GM23248 (cell line): ENCODE results near the gene NT5M. TPM values are rescaled to one million over a fixed set of nuclear protein-coding genes. Genes with fewer than 3 reads are reported as not detected.
"Not testable (repeated sequence)": the region's sequence is repeated elsewhere in the genome, so short reads cannot be mapped to it uniquely, and the experiment has no call there.

Experiments used
- DNase-seq: peaks from one replicate; pipeline ENCODE4 v3.0.0-alpha.2; 2015
- H2AFZ ChIP-seq: fragments of 200-600 bp; sonication (generic); 2 replicates; pipeline ENCODE4 v1.6.1; 2016; ENCODE audit warnings: antibody characterized with exemption
- H3F3A ChIP-seq: fragments of 200-600 bp; sonication (generic); 2 replicates; pipeline ENCODE4 v1.6.1; 2016; ENCODE audit warnings: mild to moderate bottlenecking, antibody characterized with exemption, mixed run types; ENCODE audit not compliant: insufficient read depth
- H3K27ac ChIP-seq: fragments of 200-600 bp; sonication (generic); 2 replicates; pipeline ENCODE4 v1.5.1; 2016; ENCODE audit warnings: mild to moderate bottlenecking
- H3K27me3 ChIP-seq: fragments of 200-600 bp; sonication (generic); replicated peaks from 2 replicates; pipeline ENCODE4 v1.6.1; 2016; ENCODE audit warnings: mild to moderate bottlenecking; ENCODE audit not compliant: insufficient read depth
- H3K36me3 ChIP-seq: fragments of 200-600 bp; sonication (generic); 2 replicates; pipeline ENCODE4 v1.6.1; 2016; ENCODE audit warnings: low read depth, mild to moderate bottlenecking
- H3K4me1 ChIP-seq: fragments of 200-600 bp; sonication (generic); 2 replicates; pipeline ENCODE4 v1.6.1; 2016; ENCODE audit warnings: mild to moderate bottlenecking; ENCODE audit not compliant: insufficient read depth
- H3K4me2 ChIP-seq: fragments of 200-600 bp; sonication (generic); one replicate; pipeline ENCODE4 v1.6.1; 2016; ENCODE audit warnings: mild to moderate bottlenecking; ENCODE audit not compliant: unreplicated experiment
- H3K4me3 ChIP-seq: fragments of 200-600 bp; sonication (generic); 2 replicates; pipeline ENCODE4 v1.5.1; 2016; ENCODE audit warnings: mild to moderate bottlenecking
- H3K79me2 ChIP-seq: fragments of 200-600 bp; sonication (generic); 2 replicates; pipeline ENCODE4 v1.6.1; 2016; ENCODE audit warnings: mild to moderate bottlenecking; ENCODE audit not compliant: insufficient read depth
- H3K9ac ChIP-seq: fragments of 200-600 bp; sonication (generic); 2 replicates; pipeline ENCODE4 v1.6.1; 2016; ENCODE audit warnings: mild to moderate bottlenecking
- H3K9me2 ChIP-seq: fragments of 200-600 bp; sonication (generic); 2 replicates; pipeline ENCODE4 v1.6.1; 2016; ENCODE audit warnings: mixed run types, mild to moderate bottlenecking, moderate library complexity; ENCODE audit not compliant: insufficient read depth
- H3K9me3 ChIP-seq: fragments of 200-600 bp; sonication (generic); one replicate; pipeline ENCODE4 v1.6.1; 2017; ENCODE audit warnings: low read depth
- H4K20me1 ChIP-seq: fragments of 200-600 bp; sonication (generic); 2 replicates; pipeline ENCODE4 v1.6.0; 2016; ENCODE audit not compliant: insufficient read depth
- EZH2 ChIP-seq: fragments of 200-600 bp; sonication (generic); IDR thresholded peaks from 2 replicates; pipeline ENCODE4 v1.6.1; 2018; ENCODE audit warnings: antibody characterized with exemption, mild to moderate bottlenecking; ENCODE audit not compliant: insufficient read depth, poor library complexity, severe bottlenecking
- EZH2phosphoT487 ChIP-seq: fragments of 200-600 bp; sonication (generic); IDR thresholded peaks from 2 replicates; pipeline ENCODE4 v1.6.1; 2018; ENCODE audit warnings: antibody characterized with exemption, moderate library complexity, mild to moderate bottlenecking, low read depth; ENCODE audit not compliant: insufficient read depth
- WGBS, 2 experiments: methylation state at CpG; one replicate each; pipeline ENCODE4 v1.1.6; 2015 to 2017; ENCODE audit warnings: low lambda C conversion rate in 2 of 2, low coverage in 1 of 2; ENCODE audit errors: missing lambda C conversion rate in 2 of 2; 5-methylcytosine and 5-hydroxymethylcytosine counted together
- in situ Hi-C: fragments of 300-500 bp; cut with MboI; formaldehyde crosslinking; loops from 2 replicates; pipeline ENCODE4 v1.15.0; 2020
- polyA plus RNA-seq: library from polyadenylated mRNA; unstranded; fragments of >200 nt; fragmentation: Nextera tagmentation; extraction: Ambion mirVana; gene quantifications from 2 replicates; pipeline ENCODE4 v1.2.1, GENCODE V29; 2016
- total RNA-seq: library from RNA; depleted of rRNA; stranded (reverse); fragments of >200 nt; shearing (Covaris generic); gene quantifications from 2 replicates; pipeline ENCODE4 v1.2.3, GENCODE V29; 2014

Gene NT5M
- total and polyA plus RNA-seq, 2 experiments from 2014 or later: 3.3 to 5.1 TPM

GRCh38 chr17:17269926-17270773 lies 33.0 kb upstream of the NT5M start:
- DNase-seq: no peak
- Histone ChIP-seq H3K9me2 (no peaks in the 10 kb centered on the region), H3K4me1 (no peaks in the 10 kb centered on the region), H2AFZ (no peak overlapping the region), H3K36me3 (peaks cover 48% of the 10 kb centered on the region), H4K20me1 (no peaks in the 10 kb centered on the region), H3K79me2 (peaks cover 59% of the 10 kb centered on the region), H3K27ac (no peak overlapping the region), H3K4me3 (no peak overlapping the region), H3K27me3 (no peaks in the 10 kb centered on the region), H3K9me3 (no peaks in the 10 kb centered on the region), H3F3A (no peaks in the 10 kb centered on the region), H3K4me2 (no peak overlapping the region), H3K9ac (no peak overlapping the region)
- in situ Hi-C loops: no loop called here
- 93 to 94% methylated on average over 9 of the region's 9 CpGs for WGBS, 2 experiments
- TF ChIP-seq EZH2 (no peak), EZH2phosphoT487 (no peak)

- H3K9me3 ChIP-seq: no peaks in the 10 kb centered on the region
- 0 out of 2 replicates have a peak, but pooled peaks cover 6% of the 10 kb centered on the region for H3K36me3 ChIP-seq
- DNase-seq: no peak
- no peak overlapping the region for H3K27ac ChIP-seq
- TF ChIP-seq EZH2phosphoT487 (no peak), EZH2 (no peak)
- H3K27me3 ChIP-seq: no peaks in the 10 kb centered on the region
- WGBS, 2 experiments: 86 to 87% methylated on average over 6 of the region's 6 CpGs
- peaks cover 16% of the 10 kb centered on the region for H3K4me1 ChIP-seq
- H4K20me1 ChIP-seq: peaks cover 5% of the 10 kb centered on the region; the same call in 1 of the 2 replicates
- in situ Hi-C loops: no loop called here
- no peak overlapping the region for H3K4me3 ChIP-seq
- no peak overlapping the region for H3K9ac ChIP-seq
- H3F3A ChIP-seq: no peaks in the 10 kb centered on the region
- H3K79me2 ChIP-seq: peaks cover 92% of the 10 kb centered on the region
- H3K4me2 ChIP-seq: no peak overlapping the region
- H2AFZ ChIP-seq: no peak overlapping the region
- H3K9me2 ChIP-seq: no peaks in the 10 kb centered on the region
These were observed 27.2 kb upstream of the NT5M start for GRCh38 chr17:17275971-17276370.

- H3K36me3 ChIP-seq, H2AFZ ChIP-seq, H3K9me2 ChIP-seq, in situ Hi-C loops, H4K20me1 ChIP-seq, H3K4me3 ChIP-seq, H3K27ac ChIP-seq, H3K9me3 ChIP-seq, H3K9ac ChIP-seq, H3K4me2 ChIP-seq, DNase-seq, H3F3A ChIP-seq, H3K27me3 ChIP-seq: not testable (repeated sequence)
- 94 to 98% methylated on average over 5 of the region's 5 CpGs for WGBS, 2 experiments
- Histone ChIP-seq H3K4me1 (peaks cover 21% of the 10 kb centered on the region), H3K79me2 (peaks cover 80% of the 10 kb centered on the region)
These were observed 25.7 kb upstream of the NT5M start for GRCh38 chr17:17277431-17277830.

- peak overlapping the region; percentile 94 for H3K9ac ChIP-seq
- 75 to 76% methylated on average over 4 of the region's 4 CpGs for WGBS, 2 experiments
- H3K79me2 ChIP-seq: peaks cover 61% of the 10 kb centered on the region
- peak overlapping the region; percentile 92 for H3K27ac ChIP-seq
- no peaks in the 10 kb centered on the region for H3K9me2 ChIP-seq
- in situ Hi-C loops: no loop called here
- no peak overlapping the region for H2AFZ ChIP-seq
- H3K4me1 ChIP-seq: peaks cover 21% of the 10 kb centered on the region
- no peaks in the 10 kb centered on the region for H3K27me3 ChIP-seq
- peaks cover 5% of the 10 kb centered on the region; the same call in 1 of the 2 replicates for H4K20me1 ChIP-seq
- TF ChIP-seq EZH2phosphoT487: no peak
- TF ChIP-seq EZH2: no peak
- no peaks in the 10 kb centered on the region for H3K36me3 ChIP-seq
- no peak for DNase-seq
- no peaks in the 10 kb centered on the region for H3F3A ChIP-seq
- no peaks in the 10 kb centered on the region for H3K9me3 ChIP-seq
- H3K4me3 ChIP-seq: peak overlapping the region; percentile 89
- H3K4me2 ChIP-seq: peak overlapping the region; percentile 79
These were observed 23.9 kb upstream of the NT5M start for GRCh38 chr17:17279316-17279715.
